HepG2 (cell line): Measurements from ENCODE around the gene TTBK1. TPM values are rescaled to one million over a fixed set of nuclear protein-coding genes. Genes with fewer than 3 reads are reported as not detected.
A peak's percentile ranks its signal among the peaks of the same experiment; 100 is the strongest.

Source experiments
- BRD4 ChIP-seq: sonication (generic); formaldehyde crosslinking; IDR thresholded peaks from 2 replicates; pipeline ENCODE4 v1.4.0; 2020; ENCODE audit warnings: missing genetic modification reagents
- MED8 ChIP-seq: sonication (generic); formaldehyde crosslinking; IDR thresholded peaks from 2 replicates; pipeline ENCODE4 v1.8.1; 2023; ENCODE audit warnings: mild to moderate bottlenecking, missing genetic modification reagents; ENCODE audit not compliant: insufficient replicate concordance
- MTF2 ChIP-seq: sonication (generic); formaldehyde crosslinking; IDR thresholded peaks from 2 replicates; pipeline ENCODE4 v1.5.0; 2020; ENCODE audit warnings: missing genetic modification reagents, borderline replicate concordance
- MYC ChIP-seq: sonication (generic); formaldehyde crosslinking; IDR thresholded peaks from 2 replicates; pipeline ENCODE4 v1.9.0; 2021; ENCODE audit warnings: missing genetic modification reagents, borderline replicate concordance
- NCOA1 ChIP-seq: sonication (generic); formaldehyde crosslinking; IDR thresholded peaks from 2 replicates; pipeline ENCODE4 v1.9.0; 2021; ENCODE audit warnings: missing genetic modification reagents
- ZNF251 ChIP-seq: sonication (generic); formaldehyde crosslinking; IDR thresholded peaks from 2 replicates; pipeline ENCODE4 v1.9.0; 2021; ENCODE audit warnings: mild to moderate bottlenecking, missing genetic modification reagents
- ZNF3 ChIP-seq: IDR thresholded peaks from 2 replicates; pipeline ENCODE4 v1.7.0; 2017; ENCODE audit warnings: inconsistent platforms
- ZNF33B ChIP-seq: sonication (generic); formaldehyde crosslinking; IDR thresholded peaks from 2 replicates; pipeline ENCODE4 v1.5.1; 2020; ENCODE audit warnings: mild to moderate bottlenecking, missing genetic modification reagents
- ZNF547 ChIP-seq: sonication (generic); formaldehyde crosslinking; IDR thresholded peaks from 2 replicates; pipeline ENCODE4 v1.5.1; 2020; ENCODE audit warnings: mild to moderate bottlenecking, missing genetic modification reagents
- ZNF558 ChIP-seq: sonication (generic); formaldehyde crosslinking; IDR thresholded peaks from 2 replicates; pipeline ENCODE4 v1.9.0; 2022; ENCODE audit warnings: mild to moderate bottlenecking, missing genetic modification reagents, borderline replicate concordance
- ZNF768 ChIP-seq: sonication (generic); formaldehyde crosslinking; IDR thresholded peaks from 2 replicates; pipeline ENCODE4 v1.4.0; 2020; ENCODE audit warnings: missing genetic modification reagents
- ZNF83 ChIP-seq: sonication (generic); formaldehyde crosslinking; IDR thresholded peaks from 2 replicates; pipeline ENCODE4 v1.4.0; 2020; ENCODE audit warnings: missing genetic modification reagents, mild to moderate bottlenecking, borderline replicate concordance
- ZSCAN22 ChIP-seq: sonication (generic); formaldehyde crosslinking; IDR thresholded peaks from 2 replicates; pipeline ENCODE4 v1.4.0; 2020; ENCODE audit warnings: mild to moderate bottlenecking, missing genetic modification reagents
- polyA plus RNA-seq, 8 experiments: library from polyadenylated mRNA; depleted of rRNA in 3 of 8; stranded (reverse) in 7 of 8; unstranded in 1 of 8; fragments of >200 nt; fragmentation: Illumina TruSeq in 4 of 8; extraction: Trizol in 4 of 8; gene quantifications; 2 replicates each; pipeline versions ENCODE4 v1.2.1 to v1.2.3, GENCODE V29; 2011 to 2016; ENCODE audit warnings: low read depth in 4 of 8, missing spikeins in 1 of 8, mixed read lengths in 1 of 8; ENCODE audit not compliant: insufficient read depth in 1 of 8
- total RNA-seq, 5 experiments: library from RNA; depleted of rRNA; stranded (reverse); fragments of >200 nt; fragmentation: Illumina TruSeq; extraction: Trizol; gene quantifications; 2 replicates each; pipeline ENCODE4 v1.2.3, GENCODE V29; 2016; ENCODE audit warnings: low read depth in 1 of 5
- TF ChIP-seq, protein P1 (sequence below), 2 experiments: sonication (generic) in 1 of 2; formaldehyde crosslinking in 1 of 2; IDR thresholded peaks; 2 replicates each; pipeline versions ENCODE4 v1.4.0 to v1.6.1; 2016 to 2020; ENCODE audit warnings: borderline replicate concordance in 1 of 2, low read depth in 1 of 2, mild to moderate bottlenecking in 1 of 2, missing genetic modification reagents in 1 of 2
- TF ChIP-seq, protein P2 (sequence below): sonication (generic); formaldehyde crosslinking; IDR thresholded peaks from 2 replicates; pipeline ENCODE4 v1.5.0; 2020; ENCODE audit warnings: missing genetic modification reagents
- TF ChIP-seq, protein P3 (sequence below): IDR thresholded peaks from 2 replicates; pipeline ENCODE4 v1.6.1; 2016; ENCODE audit warnings: missing compliant biosample characterization, missing genetic modification reagents, borderline replicate concordance
- TF ChIP-seq, protein P4 (sequence below): sonication (generic); formaldehyde crosslinking; IDR thresholded peaks from 2 replicates; pipeline ENCODE4 v1.4.0; 2020; ENCODE audit warnings: mild to moderate bottlenecking, missing genetic modification reagents, borderline replicate concordance

The TTBK1 gene
- total and polyA plus RNA-seq, 2 of the 13 experiments (the other 11 are each of a cell fraction or from before 2014, with no cell fraction given), result 0.24 to 0.33 TPM

DNA sequence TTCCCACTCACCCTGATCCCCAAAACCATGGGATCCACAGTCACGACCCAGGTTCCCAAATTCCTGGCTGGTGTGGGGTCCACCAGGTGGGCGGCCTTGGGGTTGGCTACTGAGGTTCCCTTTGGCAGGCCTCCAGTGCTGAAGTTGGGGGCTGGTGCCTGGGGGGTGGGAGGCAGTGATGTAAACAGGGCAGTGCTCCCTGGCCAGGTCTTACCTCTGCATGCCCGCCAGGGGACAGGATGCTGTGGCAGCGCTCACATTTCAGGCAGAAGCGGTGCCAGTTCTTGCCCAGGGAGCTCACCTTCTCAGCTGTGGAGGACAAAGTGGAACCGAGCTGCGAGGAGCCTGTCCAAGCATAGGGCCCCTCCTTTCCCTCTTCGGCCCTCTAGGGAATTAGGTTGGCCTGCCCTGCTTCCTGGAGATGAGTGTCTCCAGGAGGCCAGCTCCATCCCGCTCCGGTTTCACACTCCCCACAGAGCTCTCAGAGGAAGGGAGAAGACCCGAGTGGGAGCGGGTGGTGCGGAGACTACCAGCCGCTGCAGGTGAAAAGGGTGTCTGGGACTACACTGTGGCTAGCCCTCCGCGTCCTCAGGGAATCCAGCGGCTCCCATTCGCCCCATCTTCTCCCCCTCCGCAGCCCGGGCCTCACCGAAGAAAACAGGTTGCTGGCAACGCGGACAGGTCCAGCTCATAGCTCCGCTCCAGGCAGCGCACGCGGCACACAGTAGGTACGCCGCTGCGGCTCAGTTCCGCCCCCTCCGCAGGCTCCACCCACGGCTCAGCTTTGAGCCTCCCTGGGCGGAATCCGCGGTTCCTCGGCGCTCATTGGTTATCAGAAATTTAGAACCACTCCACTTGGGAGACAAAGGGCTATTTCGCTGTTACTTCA lies 65.1 kb downstream of the TTBK1 start, which contains the start of gene CRIP3 (continued):
- TF ChIP-seq, protein P1, sequence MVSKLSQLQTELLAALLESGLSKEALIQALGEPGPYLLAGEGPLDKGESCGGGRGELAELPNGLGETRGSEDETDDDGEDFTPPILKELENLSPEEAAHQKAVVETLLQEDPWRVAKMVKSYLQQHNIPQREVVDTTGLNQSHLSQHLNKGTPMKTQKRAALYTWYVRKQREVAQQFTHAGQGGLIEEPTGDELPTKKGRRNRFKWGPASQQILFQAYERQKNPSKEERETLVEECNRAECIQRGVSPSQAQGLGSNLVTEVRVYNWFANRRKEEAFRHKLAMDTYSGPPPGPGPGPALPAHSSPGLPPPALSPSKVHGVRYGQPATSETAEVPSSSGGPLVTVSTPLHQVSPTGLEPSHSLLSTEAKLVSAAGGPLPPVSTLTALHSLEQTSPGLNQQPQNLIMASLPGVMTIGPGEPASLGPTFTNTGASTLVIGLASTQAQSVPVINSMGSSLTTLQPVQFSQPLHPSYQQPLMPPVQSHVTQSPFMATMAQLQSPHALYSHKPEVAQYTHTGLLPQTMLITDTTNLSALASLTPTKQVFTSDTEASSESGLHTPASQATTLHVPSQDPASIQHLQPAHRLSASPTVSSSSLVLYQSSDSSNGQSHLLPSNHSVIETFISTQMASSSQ (IDR thresholded peaks at IDR 0.05; ENCODE audit: low read depth), result no peak
- TF ChIP-seq, protein P1 (CRISPR knock-in tag; IDR thresholded peaks at IDR 0.05; ENCODE audit: borderline replicate concordance), result no peak
- no peak for TF ChIP-seq ZNF83
- TF ChIP-seq ZNF558 (CRISPR knock-in tag), result no peak
- TF ChIP-seq BRD4 (CRISPR knock-in tag), result no peak
- TF ChIP-seq, protein P2, sequence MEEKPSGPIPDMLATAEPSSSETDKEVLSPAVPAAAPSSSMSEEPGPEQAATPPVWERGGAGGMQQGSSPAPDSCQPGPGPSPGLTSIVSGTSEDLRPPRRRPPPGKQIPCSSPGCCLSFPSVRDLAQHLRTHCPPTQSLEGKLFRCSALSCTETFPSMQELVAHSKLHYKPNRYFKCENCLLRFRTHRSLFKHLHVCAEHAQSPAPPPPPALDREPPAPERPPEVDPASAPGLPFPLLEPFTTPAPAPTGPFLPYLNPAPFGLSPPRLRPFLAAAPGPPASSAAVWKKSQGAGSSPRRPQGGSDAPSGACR (CRISPR knock-in tag), result no peak
- TF ChIP-seq, protein P3, sequence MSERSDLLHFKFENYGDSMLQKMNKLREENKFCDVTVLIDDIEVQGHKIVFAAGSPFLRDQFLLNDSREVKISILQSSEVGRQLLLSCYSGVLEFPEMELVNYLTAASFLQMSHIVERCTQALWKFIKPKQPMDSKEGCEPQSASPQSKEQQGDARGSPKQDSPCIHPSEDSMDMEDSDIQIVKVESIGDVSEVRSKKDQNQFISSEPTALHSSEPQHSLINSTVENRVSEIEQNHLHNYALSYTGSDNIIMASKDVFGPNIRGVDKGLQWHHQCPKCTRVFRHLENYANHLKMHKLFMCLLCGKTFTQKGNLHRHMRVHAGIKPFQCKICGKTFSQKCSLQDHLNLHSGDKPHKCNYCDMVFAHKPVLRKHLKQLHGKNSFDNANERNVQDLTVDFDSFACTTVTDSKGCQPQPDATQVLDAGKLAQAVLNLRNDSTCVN (CRISPR knock-in tag), result no peak; the same call in 1 of the 2 replicates
- TF ChIP-seq ZNF251, result no peak
- no peak for TF ChIP-seq ZSCAN22 (CRISPR knock-in tag)
- TF ChIP-seq MTF2 (CRISPR knock-in tag), result no peak
- TF ChIP-seq ZNF768 (CRISPR knock-in tag), result no peak
- no peak for TF ChIP-seq ZNF3 (CRISPR knock-in tag)
- no peak for TF ChIP-seq MED8 (CRISPR knock-in tag)
- TF ChIP-seq NCOA1 (CRISPR knock-in tag), result no peak
- TF ChIP-seq ZNF33B (CRISPR knock-in tag), result no peak
- TF ChIP-seq MYC (CRISPR knock-in tag), result peak; percentile 56; the same call in 1 of the 2 replicates
- TF ChIP-seq, protein P4, sequence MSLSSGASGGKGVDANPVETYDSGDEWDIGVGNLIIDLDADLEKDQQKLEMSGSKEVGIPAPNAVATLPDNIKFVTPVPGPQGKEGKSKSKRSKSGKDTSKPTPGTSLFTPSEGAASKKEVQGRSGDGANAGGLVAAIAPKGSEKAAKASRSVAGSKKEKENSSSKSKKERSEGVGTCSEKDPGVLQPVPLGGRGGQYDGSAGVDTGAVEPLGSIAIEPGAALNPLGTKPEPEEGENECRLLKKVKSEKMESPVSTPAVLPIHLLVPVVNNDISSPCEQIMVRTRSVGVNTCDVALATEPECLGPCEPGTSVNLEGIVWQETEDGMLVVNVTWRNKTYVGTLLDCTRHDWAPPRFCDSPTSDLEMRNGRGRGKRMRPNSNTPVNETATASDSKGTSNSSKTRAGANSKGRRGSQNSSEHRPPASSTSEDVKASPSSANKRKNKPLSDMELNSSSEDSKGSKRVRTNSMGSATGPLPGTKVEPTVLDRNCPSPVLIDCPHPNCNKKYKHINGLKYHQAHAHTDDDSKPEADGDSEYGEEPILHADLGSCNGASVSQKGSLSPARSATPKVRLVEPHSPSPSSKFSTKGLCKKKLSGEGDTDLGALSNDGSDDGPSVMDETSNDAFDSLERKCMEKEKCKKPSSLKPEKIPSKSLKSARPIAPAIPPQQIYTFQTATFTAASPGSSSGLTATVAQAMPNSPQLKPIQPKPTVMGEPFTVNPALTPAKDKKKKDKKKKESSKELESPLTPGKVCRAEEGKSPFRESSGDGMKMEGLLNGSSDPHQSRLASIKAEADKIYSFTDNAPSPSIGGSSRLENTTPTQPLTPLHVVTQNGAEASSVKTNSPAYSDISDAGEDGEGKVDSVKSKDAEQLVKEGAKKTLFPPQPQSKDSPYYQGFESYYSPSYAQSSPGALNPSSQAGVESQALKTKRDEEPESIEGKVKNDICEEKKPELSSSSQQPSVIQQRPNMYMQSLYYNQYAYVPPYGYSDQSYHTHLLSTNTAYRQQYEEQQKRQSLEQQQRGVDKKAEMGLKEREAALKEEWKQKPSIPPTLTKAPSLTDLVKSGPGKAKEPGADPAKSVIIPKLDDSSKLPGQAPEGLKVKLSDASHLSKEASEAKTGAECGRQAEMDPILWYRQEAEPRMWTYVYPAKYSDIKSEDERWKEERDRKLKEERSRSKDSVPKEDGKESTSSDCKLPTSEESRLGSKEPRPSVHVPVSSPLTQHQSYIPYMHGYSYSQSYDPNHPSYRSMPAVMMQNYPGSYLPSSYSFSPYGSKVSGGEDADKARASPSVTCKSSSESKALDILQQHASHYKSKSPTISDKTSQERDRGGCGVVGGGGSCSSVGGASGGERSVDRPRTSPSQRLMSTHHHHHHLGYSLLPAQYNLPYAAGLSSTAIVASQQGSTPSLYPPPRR (CRISPR knock-in tag), result peak; percentile 47; the same call in 1 of the 2 replicates
- peak; percentile 68; the same call in 1 of the 2 replicates for TF ChIP-seq ZNF547 (CRISPR knock-in tag)
